DOHH2 (cell line): ENCODE data around the gene RNF13.

Experiments
- H3F3A ChIP-seq: fragments of 200-600 bp; sonication (generic), shearing (Covaris generic); 2 replicates; pipeline ENCODE4 v1.6.0; 2016; ENCODE audit warnings: antibody characterized with exemption, mild to moderate bottlenecking; ENCODE audit not compliant: control insufficient read depth, insufficient read depth
- H3K27ac ChIP-seq: fragments of 200-600 bp; sonication (generic); 2 replicates; pipeline ENCODE4 v1.5.1; 2014; ENCODE audit warnings: low read depth, mild to moderate bottlenecking, low read length, moderate library complexity
- H3K27me3 ChIP-seq: fragments of 200-600 bp; sonication (generic); 2 replicates; pipeline ENCODE4 v1.6.1; 2014; ENCODE audit warnings: mild to moderate bottlenecking, low read length, mixed read lengths; ENCODE audit not compliant: control insufficient read depth
- H3K36me3 ChIP-seq: fragments of 200-600 bp; sonication (generic); 2 replicates; pipeline ENCODE4 v1.6.1; 2014; ENCODE audit warnings: mild to moderate bottlenecking, low read length, moderate library complexity, mixed read lengths; ENCODE audit not compliant: control insufficient read depth
- H3K4me1 ChIP-seq: fragments of 200-600 bp; sonication (generic); 2 replicates; pipeline ENCODE4 v1.6.1; 2014; ENCODE audit warnings: mild to moderate bottlenecking, low read length, mixed read lengths; ENCODE audit not compliant: control insufficient read depth
- H3K4me2 ChIP-seq: fragments of 200-600 bp; sonication (generic); 2 replicates; pipeline ENCODE4 v1.6.0; 2014; ENCODE audit warnings: mild to moderate bottlenecking, low read length, moderate library complexity
- H3K4me3 ChIP-seq: fragments of 200-600 bp; sonication (generic); 2 replicates; pipeline ENCODE4 v1.5.1; 2014; ENCODE audit warnings: mild to moderate bottlenecking, low read length, mixed read lengths
- H3K79me2 ChIP-seq: fragments of 200-600 bp; sonication (generic); 2 replicates; pipeline ENCODE4 v1.6.1; 2014; ENCODE audit warnings: mild to moderate bottlenecking, low read length, mixed read lengths; ENCODE audit not compliant: control insufficient read depth
- H3K9me2 ChIP-seq: fragments of 200-600 bp; sonication (generic); replicated peaks from 2 replicates; pipeline ENCODE4 v1.6.1; 2014; ENCODE audit warnings: mild to moderate bottlenecking, low read length, mixed read lengths; ENCODE audit not compliant: control insufficient read depth
- H3K9me3 ChIP-seq: fragments of 200-600 bp; sonication (generic); 2 replicates; pipeline ENCODE4 v1.6.1; 2014; ENCODE audit warnings: antibody characterized with exemption, low read length, mixed read lengths; ENCODE audit not compliant: control insufficient read depth, insufficient read depth
- H4K20me1 ChIP-seq: fragments of 200-600 bp; sonication (generic); 2 replicates; pipeline ENCODE4 v1.6.0; 2014; ENCODE audit warnings: low read depth, mild to moderate bottlenecking, antibody characterized with exemption, low read length, moderate library complexity; ENCODE audit not compliant: control insufficient read depth, insufficient read depth
- EZH2phosphoT487 ChIP-seq: fragments of 200-600 bp; sonication (generic); IDR thresholded peaks from 2 replicates; pipeline ENCODE4 v1.6.1; 2017; ENCODE audit warnings: borderline replicate concordance, mild to moderate bottlenecking, antibody characterized with exemption, low read length, moderate library complexity, mixed read lengths
- TF ChIP-seq, protein P1 (sequence below): fragments of 200-600 bp; sonication (generic); IDR thresholded peaks from one replicate; pipeline ENCODE4 v1.5.1; 2014; ENCODE audit warnings: antibody characterized with exemption, mild to moderate bottlenecking, low read depth, low read length; ENCODE audit not compliant: poor library complexity, severe bottlenecking

RNF13 gene

DNA sequence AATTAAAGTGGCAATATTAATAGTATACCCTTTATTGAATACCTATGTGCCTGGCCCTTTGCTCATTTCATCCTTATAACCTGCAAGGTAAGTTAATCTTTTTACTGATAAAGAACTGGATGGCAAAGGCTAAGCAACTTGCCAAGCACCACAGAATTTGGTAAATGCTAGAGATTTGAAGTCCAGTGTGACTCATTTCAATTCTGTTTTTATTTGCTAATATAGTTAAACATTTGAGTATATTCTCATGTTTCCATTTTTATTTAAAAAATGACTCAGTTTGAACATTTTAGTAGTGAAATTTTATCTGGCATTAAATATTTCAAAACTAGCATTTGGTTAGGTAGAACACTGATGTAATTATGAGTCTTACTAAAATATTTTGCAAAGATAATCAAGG lies 146.4 kb downstream of the RNF13 start:
- H3K4me2 ChIP-seq = no peak overlapping the region
- no peaks in the 10 kb centered on the region for H3K27me3 ChIP-seq
- no peak for TF ChIP-seq EZH2phosphoT487
- TF ChIP-seq, protein P1, sequence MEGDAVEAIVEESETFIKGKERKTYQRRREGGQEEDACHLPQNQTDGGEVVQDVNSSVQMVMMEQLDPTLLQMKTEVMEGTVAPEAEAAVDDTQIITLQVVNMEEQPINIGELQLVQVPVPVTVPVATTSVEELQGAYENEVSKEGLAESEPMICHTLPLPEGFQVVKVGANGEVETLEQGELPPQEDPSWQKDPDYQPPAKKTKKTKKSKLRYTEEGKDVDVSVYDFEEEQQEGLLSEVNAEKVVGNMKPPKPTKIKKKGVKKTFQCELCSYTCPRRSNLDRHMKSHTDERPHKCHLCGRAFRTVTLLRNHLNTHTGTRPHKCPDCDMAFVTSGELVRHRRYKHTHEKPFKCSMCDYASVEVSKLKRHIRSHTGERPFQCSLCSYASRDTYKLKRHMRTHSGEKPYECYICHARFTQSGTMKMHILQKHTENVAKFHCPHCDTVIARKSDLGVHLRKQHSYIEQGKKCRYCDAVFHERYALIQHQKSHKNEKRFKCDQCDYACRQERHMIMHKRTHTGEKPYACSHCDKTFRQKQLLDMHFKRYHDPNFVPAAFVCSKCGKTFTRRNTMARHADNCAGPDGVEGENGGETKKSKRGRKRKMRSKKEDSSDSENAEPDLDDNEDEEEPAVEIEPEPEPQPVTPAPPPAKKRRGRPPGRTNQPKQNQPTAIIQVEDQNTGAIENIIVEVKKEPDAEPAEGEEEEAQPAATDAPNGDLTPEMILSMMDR = no peak
- H3K9me2 ChIP-seq = no peaks in the 10 kb centered on the region
- no peak overlapping the region for H3K4me3 ChIP-seq
- no peak overlapping the region for H3K27ac ChIP-seq
- H3K4me1 ChIP-seq = peaks cover 13% of the 10 kb centered on the region
- H4K20me1 ChIP-seq = 0 out of 2 replicates have a peak, but pooled peaks cover 2% of the 10 kb centered on the region
- H3K79me2 ChIP-seq = no peaks in the 10 kb centered on the region
- H3K36me3 ChIP-seq = peaks cover 9% of the 10 kb centered on the region
- no peaks in the 10 kb centered on the region for H3K9me3 ChIP-seq
- H3F3A ChIP-seq = no peaks in the 10 kb centered on the region

DNA sequence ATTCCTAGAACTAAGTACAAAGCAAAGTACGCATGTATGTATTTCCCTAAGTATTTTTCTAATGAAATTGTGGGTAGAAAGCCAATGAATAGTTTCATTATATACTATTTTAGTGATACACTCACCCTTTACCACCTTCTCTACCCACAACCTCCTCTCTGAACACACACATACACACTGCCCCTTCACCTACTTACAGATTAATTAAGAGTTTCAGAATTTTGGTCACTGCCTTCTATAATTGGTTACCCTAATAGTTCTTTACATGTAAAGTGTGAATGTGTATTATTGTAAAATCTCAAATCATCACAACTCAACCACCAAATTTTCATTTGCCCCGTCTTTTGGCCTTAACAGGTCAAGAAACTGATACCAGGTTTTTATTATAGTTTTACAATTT lies 150.5 kb downstream of the RNF13 start:
- Histone ChIP-seq H3F3A (peaks cover 6% of the 10 kb centered on the region; the same call in 1 of the 2 replicates), H3K27ac (no peak overlapping the region), H3K36me3 (peaks cover 14% of the 10 kb centered on the region), H3K27me3 (no peaks in the 10 kb centered on the region), H3K4me3 (no peak overlapping the region), H3K4me2 (no peak overlapping the region), H3K9me3 (no peaks in the 10 kb centered on the region), H3K79me2 (no peaks in the 10 kb centered on the region), H4K20me1 (peaks cover 3% of the 10 kb centered on the region; the same call in 1 of the 2 replicates), H3K9me2 (no peaks in the 10 kb centered on the region), H3K4me1 (0 out of 2 replicates have a peak, but pooled peaks cover 3% of the 10 kb centered on the region)
- TF ChIP-seq EZH2phosphoT487 = no peak
- TF ChIP-seq, protein P1 = no peak

- Histone ChIP-seq H3K9me3 (no peaks in the 10 kb centered on the region), H3K4me2 (no peak overlapping the region), H3K4me3 (no peak overlapping the region), H3K9me2 (no peaks in the 10 kb centered on the region), H3K27me3 (no peaks in the 10 kb centered on the region), H3F3A (peaks cover 10% of the 10 kb centered on the region; the same call in 1 of the 2 replicates), H3K36me3 (peaks cover 14% of the 10 kb centered on the region), H3K79me2 (peaks cover 5% of the 10 kb centered on the region), H3K4me1 (peaks cover 9% of the 10 kb centered on the region), H4K20me1 (peaks cover 3% of the 10 kb centered on the region; the same call in 1 of the 2 replicates), H3K27ac (no peak overlapping the region)
- TF ChIP-seq, protein P1 = no peak
- TF ChIP-seq EZH2phosphoT487 = no peak
These were observed 151.3 kb downstream of the RNF13 start for GRCh38 chr3:149964291-149964690.
